HG03571 (cell line): ENCODE results near the gene AKAP13.

ENCODE experiments used
- ATAC-seq: cut with Tn5 transposase; IDR thresholded peaks from one replicate; pipeline ENCODE4 v1.9.1; 2021; ENCODE audit not compliant: unreplicated experiment

Gene AKAP13

DNA sequence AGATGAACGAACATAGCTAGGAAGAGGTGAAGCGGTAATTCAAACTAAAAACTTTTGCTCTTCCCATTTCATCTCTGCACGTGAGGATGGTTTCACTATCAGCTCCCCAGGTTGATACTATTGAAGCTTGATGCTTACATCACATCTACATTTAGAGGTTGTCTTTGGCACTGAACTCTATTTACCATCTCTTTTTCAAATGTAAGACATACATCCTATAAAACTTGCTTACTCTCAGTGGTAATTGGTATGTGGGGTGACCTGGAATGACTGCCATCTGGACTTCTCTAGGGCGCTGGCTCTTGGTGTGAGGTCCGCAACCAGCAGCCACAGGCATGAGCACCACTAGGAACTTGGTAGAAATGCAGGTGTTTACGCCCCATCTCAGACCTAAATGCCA, 118.1 kb downstream of the AKAP13 start:
- no peak for ATAC-seq

DNA sequence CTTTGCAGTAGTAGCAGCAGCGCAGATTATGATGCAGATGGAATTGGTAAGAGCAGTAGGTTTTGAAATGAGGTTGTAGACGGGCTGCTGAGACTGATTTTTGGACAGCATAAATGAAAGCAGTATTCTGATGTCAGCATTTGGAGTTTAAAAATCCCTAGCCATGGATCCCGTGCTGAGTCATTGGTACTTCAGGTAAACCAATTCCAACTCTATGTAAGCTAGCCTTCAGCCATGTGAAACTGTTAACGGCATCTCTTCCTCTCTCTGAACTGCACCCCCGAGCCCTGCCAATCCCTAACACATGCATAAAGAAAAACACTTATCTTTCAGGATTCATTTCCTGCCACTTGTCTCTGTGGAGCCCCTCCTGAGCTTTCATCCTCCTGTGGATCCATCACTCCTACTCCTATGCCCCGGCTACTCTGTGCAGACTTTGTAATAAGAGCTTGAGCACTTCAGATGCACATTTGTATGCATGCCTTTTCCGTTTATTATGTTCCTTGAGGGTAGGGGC, 119.0 kb downstream of the AKAP13 start:
- ATAC-seq: no peak

DNA sequence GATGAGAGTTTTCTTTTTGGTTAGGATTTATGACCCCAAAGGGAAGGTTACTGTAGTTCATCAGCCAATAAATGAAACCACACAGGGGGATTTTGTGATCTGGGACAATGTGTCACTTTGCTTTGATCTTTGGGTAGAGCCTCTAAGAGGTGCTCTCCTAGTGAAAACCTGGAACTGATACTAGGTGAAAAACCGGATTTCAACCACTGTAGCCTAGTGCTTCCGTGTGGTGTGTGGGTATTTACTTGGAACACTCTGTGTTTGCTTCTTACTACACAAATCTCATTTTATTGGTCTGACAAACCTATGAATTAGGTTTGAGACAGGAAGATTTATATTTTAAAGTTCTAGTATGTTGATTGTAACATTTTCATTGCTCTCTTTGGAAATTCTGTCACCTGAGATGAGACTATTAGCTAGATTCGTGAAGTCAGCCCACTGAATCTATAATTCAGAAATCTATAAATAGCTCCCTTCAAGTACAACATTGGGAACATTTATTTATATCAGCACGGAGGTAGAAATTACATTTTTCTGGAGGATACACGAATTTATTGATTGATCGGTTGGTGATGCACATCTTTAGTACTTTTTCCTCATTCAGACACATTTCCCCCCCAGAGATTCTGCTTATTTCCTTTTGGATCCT, 119.8 kb downstream of the AKAP13 start:
- no peak for ATAC-seq

DNA sequence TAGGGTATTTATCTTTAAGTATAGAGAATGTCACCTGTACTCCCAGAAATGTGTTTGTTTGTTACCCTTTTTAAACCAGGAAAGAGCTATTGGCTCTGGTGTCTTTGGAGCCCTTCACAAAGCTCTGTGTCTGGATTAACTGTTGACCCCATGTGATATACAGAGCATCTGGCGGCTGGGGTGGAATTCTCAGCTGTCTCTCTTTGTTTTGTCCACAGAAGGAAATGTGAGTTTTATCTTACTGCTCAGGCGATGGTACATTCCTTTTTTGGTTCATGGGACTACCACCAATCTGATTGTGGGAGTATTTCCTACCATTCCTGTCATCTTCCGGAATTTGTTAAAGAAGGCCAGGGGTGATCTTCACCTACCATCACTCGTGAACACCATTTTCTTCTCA, 120.3 kb downstream of the AKAP13 start:
- no peak for ATAC-seq

DNA sequence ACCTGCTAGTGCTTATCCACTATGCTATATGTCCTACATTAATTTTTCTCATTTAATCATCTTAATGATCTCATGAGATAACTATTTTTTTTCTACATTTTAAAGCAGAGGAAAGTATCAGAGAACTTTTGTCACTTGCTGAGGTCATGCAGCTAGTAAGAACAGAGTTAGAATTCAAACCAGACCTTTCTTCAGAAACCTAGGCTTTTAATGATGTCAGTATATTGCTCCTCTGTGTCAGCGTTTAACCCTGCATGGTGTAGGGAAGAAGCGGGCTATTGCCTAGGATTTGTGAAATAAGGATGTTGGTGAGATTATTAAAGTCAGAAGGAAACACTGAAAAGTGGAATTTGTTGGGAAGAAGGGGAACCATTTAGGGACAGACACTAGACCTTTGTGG, 121.2 kb downstream of the AKAP13 start:
- no peak for ATAC-seq

DNA sequence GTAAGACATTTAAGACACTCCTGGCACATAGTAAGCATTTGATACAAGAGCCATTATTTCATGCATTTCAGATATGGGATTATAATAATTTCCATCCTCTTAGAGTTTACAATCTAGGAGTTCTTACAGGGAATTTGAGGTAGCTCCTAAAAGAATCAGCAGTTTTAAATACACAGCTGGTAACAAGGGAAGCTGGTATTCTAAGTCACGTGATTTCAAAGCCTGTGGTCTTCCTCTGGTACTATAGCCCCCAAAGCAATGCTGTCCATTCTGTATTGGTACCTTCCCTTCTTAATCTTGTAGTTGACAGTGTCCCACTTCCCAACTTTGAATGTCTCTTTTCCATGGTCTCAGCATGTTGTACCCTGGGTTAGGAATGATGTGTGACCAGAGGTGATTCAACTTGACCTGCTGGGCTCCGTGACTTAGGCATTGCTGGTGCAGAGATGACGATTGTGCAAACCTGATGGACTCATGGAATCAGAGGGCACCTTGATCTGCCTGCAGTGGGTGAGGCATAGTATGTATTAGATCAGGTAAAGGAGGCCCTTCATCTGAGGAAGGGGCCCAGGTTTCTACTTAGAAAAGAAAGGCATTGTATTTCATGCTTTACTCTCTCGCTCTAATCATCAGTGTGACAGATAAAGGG, 122.9 kb downstream of the AKAP13 start:
- ATAC-seq: no peak

DNA sequence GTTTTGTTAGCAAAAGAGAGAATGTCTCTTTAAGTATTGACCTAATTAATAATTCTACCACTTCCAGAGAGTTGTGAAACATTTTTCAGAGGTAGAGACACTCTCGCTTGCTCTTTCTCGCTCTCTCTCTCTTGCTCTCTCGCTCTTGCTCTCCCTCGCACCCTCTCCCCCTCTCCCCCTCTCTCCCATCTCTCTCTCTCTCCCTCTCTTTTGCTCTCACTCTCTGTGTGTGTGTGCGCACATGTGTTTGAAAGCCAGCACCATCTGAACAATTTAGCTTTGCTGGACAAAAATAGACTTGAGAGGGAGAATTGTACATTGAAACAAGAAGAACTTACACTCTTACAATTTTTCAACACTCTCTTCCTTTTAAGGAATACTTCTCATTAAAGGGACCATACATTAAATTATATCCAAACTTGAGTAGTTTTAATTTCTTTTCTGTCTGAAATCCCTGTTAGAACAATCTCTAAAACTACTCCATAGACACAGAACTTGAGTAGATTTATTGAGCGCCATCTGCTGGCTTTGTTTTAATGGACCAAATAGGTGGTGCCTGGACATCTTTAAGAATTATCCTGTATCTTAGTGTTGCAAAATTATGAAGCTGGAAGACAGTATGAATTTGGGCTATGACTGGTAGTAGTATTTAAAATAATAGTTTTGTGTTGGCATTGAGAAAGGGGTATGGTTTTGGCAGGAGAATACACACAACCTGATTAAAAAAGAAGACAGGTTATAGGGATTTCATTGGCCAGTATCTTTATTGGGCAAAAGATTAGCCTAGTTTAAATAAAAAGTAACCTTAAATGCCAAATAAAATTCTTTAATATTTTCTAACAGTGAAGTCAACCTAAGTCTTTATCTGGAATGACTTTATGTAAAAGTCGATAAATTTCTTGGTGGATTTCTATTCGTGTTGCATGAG, 124.6 kb downstream of the AKAP13 start:
- ATAC-seq: no peak

DNA sequence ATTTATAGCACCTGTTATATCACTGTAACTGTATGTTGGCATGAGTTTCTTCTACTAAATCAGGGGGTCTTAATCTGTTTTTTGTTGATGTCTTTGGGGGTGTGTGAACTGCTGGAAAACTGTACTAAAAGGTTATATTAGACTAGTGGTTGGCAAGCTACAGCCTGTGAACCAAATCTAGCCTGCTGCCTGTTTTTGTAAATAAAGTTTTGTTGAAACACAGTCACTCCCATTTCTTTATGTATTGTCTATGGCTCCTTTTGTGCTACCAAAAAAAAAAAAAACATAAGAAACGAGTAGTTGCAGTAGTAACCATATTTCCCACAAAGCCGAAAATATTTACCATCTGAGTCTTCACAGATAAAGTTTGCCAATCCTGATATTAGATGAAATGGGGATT, 126.7 kb downstream of the AKAP13 start:
- no peak for ATAC-seq

DNA sequence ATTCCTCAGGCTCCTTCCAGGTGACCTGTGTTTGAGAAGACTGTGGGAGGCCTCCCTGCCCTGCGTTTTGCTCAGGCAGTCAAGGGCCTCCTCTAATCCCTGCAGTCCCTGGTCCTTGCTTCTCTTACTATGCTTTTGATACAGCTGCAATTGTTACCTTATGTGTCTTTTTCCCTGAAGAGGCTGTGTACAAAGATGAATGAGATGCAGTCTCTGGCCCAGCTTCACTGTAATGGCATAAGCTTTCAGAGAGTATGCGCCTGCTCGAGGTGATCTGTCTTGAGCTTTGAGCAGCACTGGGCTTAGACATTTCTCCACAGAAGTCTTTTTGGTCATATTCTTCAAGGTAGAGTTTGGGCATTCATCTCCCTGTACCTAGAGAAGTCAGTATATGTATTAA, 129.6 kb downstream of the AKAP13 start:
- no peak for ATAC-seq

DNA sequence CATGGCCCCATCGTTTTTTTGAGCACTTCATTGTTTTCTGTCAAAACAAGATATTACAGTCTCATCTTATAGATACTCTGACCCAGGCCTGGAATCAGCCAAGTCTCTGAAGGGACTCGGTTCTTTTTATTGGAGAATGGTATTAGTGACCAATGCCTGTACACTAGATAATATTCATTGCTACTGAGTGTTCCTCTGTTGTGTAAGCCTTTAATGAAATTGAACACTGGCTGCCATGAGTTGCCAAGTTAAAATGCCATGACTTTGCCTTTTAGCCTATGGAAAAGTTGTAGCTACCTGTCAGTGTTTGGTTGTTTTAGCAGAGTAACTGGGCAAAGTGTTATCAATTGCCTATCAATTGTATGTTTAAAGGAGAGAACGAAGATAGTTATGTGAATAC, 134.0 kb downstream of the AKAP13 start:
- no peak for ATAC-seq

DNA sequence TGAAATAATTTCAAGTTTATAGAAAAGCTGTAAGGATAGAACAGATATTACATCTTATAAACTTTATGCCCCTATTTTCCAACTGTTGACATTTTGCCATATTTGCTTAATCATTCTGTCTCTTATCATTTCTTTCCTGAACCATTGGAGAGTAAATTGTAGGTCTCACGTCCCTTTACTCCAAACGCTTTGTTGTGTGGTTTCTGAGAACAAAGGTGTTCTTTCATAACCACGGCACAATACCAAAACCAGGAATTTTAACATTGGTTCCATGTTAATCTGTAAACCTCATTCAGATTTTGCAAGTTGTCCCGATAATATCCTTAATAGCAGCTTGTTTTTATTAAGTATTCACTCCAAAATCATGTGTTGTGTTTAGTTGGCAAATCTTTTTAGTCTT, 134.8 kb downstream of the AKAP13 start:
- no peak for ATAC-seq

DNA sequence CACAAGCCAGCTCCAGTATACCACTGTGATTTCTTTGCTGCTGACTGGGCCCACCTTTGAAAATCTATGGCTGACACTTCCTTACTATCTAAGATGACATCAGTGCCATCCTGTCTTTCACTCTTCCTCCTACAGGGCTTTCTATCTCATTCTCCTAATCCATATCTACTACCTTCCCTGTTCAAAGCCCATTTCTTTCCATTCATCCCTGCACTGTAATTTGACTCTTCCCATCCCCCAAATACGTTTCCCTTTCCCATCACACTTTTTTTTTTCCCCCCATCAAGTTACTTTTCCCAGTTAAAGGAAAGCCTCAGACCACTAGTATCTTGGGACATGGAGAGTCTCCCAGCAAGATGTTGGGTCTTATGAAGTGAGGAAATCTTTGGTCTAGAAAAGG, 136.7 kb downstream of the AKAP13 start:
- ATAC-seq: no peak

DNA sequence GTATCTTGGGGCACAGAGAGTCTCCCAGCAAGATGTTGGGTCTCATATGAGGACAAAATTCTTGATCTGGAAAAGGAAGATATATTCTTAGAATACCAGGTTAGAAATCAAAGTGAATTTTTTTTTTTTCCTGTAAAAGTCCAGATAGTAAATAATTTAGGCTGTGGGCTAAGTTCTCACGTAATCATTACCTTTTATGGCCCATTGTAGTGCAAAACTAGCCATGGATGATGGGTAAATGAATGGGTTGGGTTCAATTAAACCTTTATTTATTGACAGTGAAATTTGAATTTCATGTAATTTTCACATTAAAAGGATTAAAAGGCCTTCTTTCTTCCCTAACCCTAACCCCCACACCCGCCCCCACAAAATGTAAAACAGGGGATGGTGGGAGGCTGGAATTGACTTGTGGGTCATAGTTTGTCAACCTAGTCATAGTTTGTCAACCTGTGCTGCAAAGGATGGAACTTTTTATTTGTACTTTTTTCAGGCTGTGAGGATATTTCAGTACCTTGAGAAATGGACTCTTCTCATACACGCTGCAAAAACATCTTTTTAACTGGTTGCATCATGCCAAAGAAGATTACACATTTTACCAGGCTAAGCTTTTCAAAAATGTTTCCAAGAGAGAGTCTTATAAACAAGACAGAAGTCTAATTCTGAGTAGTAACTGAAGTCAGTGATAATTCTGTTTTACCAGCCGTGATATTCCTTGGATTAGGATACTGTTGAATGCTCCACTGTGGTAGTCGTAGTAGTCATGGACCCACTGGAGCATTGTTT, 138.8 kb downstream of the AKAP13 start:
- no peak for ATAC-seq

DNA sequence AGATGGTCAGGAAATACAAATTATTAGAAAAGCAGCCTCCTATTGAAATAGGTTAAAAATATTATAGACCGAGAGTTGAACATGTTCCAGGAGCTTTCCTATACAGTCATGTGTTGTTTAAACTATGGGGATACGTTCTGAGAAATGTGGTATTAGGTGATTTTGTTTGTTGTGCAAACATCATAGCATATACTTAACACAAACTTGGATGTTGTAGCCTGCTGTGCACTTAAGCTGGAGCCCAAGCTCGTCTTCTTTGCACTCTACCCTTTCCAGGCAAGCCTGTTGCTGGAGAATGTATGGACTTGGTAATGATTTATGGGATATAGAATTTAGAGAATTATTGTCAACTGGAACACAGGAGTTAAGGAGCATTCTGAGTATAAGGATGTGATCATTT, 140.2 kb downstream of the AKAP13 start:
- no peak for ATAC-seq

DNA sequence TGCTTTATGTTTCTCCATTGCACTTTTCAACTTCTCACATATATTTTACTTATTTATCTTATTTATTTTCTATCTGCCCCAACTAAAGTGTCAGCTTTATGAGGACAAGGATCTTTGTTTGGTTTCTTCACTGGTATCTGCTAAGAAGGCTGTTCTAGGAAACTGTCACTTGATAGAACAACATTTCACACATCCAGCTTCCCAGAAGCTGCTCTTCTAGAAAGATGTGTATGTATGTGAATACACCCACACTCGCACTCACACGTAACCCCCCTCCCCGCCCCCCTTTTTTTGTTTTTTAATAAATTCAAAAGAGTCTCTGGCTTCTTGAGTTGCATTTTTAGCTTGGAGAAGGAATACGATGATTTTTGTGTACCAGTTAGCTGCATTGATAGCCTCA, 143.1 kb downstream of the AKAP13 start:
- ATAC-seq: no peak

DNA sequence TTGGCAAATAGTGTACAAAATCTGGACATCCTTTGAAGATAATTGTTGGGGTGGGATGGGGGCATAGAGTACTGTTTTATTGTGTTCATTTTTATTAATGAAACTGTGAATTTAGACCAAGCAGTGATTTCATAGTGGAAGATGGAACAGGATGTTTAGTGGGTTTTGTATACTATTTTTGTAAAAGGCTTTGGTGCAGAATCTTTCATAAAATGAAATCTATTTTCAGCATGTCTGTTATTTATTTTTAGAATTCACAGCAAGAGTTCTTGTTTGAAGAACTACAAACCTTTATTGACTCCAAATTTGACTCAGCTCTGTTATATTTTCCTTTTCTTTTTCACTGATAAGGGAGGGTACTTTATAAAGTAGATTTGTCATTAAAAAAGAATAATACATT, 145.4 kb downstream of the AKAP13 start:
- ATAC-seq: peak; percentile 53

DNA sequence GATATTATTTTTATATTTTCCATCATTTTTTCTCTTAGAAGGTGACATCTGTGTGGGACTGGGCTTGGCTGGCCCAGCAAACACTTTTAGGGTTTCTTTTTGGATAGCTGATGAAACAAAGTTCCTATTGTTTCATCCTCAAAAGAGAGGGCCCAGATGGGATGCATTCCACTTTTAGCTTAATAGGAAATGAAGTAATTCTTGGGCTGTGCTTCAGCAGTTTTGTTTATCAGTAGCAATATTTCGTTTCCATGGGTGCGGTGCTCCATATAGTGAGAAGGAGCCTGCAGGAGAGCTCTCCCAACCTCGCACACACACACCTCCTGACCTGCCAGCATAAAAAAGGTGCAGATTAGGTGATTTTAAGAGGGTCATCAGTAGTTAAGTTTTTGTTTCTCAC, 147.5 kb downstream of the AKAP13 start:
- ATAC-seq: no peak

DNA sequence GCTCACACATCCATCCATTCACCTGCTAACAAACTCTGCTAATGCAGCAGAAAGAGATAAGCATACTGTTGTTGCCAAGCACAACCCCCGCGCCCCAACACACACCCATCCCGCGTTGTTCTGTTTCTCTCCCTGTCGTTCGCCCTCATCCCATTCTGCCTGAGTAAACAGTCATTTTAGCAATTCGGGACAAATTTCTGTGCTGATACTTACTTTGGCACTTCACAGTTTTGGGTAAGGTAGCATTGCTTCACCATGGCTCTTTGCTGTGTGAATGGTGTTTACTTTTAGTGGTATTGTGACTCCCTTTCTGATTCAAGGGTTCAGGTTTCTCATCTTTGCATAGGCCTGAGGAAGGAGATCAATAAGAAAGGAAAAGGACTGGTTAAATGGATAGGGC, 149.7 kb downstream of the AKAP13 start:
- ATAC-seq: no peak

DNA sequence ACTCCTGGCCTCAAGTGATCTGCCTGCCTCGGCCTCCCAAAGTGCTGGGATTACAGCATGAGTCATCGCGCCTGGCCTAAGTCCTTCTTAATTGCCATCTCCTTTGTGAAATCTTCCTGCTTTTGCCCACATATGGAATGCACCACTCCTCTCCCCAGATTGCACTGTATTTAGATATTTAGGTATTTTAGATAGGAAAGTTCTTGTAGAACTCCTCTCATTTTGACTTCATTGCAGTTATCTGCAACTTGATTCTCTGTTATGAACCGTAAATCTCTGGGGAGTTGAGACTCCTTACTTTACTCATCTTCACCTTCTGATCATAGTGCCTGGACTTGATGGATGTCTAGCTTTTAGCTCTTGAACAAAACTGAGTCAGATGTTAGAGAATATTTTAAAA, 150.7 kb downstream of the AKAP13 start:
- no peak for ATAC-seq

DNA sequence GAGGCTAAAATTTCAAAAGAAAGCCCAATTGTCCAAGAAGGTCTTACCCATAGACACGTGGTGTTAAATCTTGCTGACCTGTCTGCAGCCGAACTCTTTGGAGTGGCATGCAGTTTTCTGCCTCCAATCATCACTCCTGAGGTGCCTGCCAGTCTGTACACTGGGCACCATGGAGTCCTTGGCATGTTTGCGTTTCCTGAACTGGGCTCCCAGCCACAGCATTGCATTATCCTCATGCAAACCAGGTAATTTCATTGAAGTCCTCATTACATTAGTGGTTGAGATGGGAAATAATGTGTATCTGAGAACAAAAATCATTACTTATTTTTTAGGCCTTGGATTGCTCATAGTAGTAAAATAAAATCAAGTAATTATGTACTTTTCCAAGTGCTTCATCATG, 152.3 kb downstream of the AKAP13 start:
- no peak for ATAC-seq

DNA sequence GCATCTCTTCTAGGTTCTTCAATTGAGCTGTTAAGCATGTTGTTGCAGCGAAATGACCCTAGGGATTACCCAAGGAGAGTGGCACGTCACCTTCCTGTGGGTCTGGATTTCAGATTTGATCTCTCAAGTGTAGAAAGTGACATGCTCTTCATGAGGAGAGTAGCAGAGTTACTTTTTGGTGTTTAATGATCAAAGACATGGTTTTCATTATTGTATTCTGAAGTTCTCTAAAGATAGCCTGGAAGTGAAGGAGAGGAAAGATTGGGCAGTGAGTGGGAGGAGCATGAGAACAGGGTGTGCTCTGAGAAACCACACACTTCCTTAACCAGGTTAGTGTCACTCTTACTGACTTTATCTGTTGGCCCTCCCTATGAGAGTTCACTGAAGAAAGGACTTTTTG, 153.6 kb downstream of the AKAP13 start:
- ATAC-seq: peak; percentile 94
